Raji (cell line): ENCODE measurements around the gene BTBD16.

Experiments
- POLR2A ChIP-seq: IDR thresholded peaks from 2 replicates; pipeline ENCODE4 v1.6.1; 2011; ENCODE audit warnings: low read depth, low read length, control low read depth; ENCODE audit not compliant: insufficient read depth

BTBD16 gene

GRCh38 chr10:122344741-122345258, 73.7 kb downstream of the BTBD16 start:
- no peak for TF ChIP-seq POLR2A

DNA sequence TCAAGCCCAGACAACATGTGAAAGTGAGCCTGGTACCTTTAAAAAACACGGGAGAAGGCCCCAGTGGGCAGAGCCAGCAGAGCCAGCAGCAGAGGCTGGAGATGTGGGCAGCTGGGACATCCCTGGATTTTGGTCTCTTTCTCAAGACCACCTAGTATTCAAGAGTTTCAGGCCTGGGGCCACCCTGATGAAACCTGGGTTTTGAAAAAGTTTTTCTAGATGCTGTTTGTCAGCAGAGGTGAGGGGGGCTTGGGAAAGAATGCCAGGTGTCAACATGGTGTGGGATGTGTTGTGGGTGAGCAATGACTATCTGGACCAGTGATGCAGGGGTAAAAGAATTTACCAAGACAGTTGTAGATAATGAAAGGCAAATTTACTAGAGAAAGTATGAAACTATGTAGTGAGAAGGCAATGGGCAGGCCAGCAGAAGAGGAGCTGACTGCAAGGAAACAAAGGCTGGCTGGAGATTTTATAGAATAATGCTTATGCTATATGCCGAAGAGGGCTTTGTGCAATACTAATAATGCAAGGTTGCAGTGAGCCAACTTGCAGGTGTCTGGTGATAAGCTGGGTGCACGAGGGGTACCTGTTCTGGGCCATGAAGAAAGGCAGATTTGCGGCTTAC, 75.3 kb downstream of the BTBD16 start:
- no peak for TF ChIP-seq POLR2A

GRCh38 chr10:122347170-122347841, 76.2 kb downstream of the BTBD16 start:
- TF ChIP-seq POLR2A = no peak

GRCh38 chr10:122348512-122348911, 77.4 kb downstream of the BTBD16 start:
- TF ChIP-seq POLR2A = no peak

- TF ChIP-seq POLR2A = no peak
Measured at GRCh38 chr10:122348935-122349361, 77.9 kb downstream of the BTBD16 start.

GRCh38 chr10:122349758-122350369, 78.8 kb downstream of the BTBD16 start:
- TF ChIP-seq POLR2A = no peak

DNA sequence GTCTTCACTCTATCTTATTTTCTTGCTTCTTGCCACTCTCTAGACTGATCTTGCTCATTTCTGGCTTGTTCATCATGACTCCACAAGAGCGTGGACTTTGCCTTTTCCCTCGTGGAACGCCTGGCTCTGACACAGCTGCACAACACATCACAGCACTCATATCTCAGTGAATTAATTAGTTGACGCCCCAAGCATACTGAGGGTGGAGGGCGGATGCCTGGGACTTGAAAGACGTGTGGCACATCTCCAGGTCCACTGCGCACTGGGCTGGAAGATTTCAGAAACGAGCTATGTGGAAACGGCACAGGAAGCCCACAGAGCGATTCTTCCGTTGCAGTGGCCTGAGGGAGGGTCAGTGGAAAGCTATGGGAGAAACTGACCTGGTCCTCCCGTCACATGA, 79.8 kb downstream of the BTBD16 start:
- no peak for TF ChIP-seq POLR2A

DNA sequence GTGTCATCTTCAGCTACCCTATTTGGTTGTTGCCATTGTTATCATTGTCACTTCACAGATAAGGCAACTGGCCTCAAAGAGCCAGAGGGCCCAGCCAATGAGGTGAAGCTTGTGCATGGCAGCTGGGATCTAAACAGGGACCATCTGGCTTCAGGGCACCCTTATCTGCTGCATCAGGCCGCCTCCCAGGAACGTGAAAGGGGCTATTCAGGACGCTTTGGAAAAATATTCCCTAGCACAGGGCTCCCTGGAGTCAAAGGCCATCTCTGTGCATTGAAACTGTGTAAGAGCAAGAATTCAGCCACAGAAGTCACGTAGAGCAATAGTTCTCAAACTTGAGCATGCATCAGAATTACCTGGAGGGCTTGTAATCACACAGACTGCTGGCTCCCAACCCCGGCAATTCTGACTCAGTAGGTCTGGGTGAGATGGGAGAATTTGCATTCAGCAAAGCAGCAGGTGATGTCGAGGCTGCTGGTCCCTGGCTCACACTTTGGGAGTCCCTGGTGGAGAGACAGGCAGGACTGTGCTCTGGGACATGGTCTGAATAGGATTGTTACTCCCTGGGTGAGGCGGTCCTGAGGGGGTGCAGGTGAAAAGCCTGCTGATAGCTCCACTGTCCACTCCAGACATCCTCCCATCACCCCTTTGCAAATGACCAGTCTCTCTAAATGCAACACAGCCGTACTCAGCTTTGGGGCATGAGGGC, 81.9 kb downstream of the BTBD16 start:
- no peak for TF ChIP-seq POLR2A

DNA sequence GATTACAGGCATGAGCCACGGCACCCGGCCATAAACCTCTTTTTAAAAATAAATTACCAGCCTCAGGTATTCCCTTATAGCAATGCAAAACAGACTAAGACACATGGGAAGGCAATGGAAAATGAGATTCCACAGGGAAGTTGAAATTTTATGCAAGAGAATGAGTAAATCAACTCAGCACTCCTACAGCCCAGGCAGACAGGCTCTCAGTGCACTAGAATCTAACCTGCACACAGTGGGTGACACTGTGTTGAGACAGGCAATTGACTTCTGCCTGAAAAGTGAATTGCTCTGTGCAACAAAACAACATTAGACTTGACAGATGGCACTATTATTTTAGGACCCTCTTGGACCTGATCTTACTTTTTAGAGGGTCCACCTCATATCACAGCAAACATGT, 83.3 kb downstream of the BTBD16 start:
- no peak for TF ChIP-seq POLR2A

DNA sequence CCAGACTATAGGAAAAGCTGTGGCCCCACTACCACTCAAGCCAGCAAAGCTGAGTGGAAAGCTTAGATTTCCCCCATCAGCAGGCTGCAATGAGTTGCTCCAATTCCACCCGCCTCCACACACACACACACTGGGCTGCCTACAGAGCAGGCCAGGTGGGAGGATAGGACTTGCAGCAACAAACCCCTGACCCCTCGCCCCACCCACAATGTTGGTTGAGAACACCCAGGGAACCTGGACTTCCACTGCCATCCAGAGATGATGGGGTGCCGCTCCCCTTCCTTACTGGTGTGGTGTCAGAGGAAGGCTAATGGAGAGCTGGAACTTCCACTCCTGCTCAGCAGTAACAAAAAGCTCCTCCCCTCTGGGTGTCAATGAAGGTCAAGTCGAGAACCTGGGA, 86.6 kb downstream of the BTBD16 start:
- no peak for TF ChIP-seq POLR2A

GRCh38 chr10:122359621-122360020, 88.5 kb downstream of the BTBD16 start:
- no peak for TF ChIP-seq POLR2A

DNA sequence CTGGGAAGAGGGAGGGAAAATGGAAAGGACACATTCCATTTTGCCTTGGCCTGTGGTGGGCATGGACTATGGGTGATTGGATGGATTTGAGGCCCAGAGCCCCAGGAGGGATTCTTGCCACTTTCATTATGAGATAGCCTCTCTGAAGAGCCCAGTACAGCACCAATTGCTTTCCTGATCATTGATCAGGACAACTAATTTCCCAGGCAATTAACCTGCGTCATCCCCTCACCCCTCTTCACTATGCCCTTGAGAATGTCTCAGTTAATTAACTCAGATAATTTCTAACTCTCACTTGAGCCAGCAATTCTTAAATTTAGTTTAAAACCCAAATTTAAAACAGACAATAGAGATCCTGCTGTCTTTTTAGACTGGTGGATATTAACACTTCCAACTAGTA, 90.0 kb downstream of the BTBD16 start:
- no peak for TF ChIP-seq POLR2A

DNA sequence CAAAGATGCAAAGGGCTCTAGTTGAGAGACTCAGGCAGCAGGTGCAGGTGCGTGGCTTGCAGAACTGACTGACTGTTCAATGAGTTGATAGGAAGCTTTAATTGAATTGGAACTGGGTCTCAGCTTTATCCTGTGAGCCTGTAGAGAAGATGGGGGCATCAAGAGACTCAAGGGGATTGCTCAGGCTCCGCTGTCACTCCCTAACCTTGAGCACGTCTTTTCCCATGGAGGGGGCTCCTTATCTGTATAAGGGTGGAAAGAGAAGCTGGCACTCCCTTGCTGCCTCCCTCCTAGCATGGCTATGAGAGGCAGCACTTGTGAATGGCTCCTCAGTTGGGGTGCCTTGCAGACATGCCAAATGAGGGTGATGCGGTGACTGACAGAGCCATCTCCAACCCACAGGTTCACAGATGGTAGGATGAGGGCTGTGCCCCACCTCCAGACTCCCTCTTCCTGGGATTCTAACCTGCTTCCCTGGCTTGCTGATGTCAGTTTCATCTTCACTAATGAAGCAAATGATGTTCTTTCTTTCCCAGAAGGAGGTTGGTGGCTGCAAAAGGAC, 91.0 kb downstream of the BTBD16 start:
- TF ChIP-seq POLR2A = no peak

DNA sequence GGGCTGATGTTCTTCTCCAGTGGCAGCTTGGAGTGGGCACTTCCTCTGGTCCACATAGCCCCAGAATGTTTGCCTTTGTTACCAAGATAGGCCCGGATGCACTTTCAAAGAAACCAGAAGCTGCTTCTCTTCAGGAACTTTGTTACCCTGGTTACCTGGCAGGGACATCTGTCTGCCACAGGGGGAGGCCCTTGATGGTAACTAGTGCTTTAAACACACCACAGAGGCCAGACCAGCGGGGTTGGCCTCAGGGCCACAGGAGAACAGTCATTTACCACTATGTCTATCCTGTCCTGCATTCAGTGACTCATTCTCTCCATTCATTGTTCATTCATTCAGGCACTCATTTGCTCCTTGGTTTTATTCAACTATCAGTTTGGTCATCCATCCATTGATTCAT, 91.5 kb downstream of the BTBD16 start:
- TF ChIP-seq POLR2A = no peak

DNA sequence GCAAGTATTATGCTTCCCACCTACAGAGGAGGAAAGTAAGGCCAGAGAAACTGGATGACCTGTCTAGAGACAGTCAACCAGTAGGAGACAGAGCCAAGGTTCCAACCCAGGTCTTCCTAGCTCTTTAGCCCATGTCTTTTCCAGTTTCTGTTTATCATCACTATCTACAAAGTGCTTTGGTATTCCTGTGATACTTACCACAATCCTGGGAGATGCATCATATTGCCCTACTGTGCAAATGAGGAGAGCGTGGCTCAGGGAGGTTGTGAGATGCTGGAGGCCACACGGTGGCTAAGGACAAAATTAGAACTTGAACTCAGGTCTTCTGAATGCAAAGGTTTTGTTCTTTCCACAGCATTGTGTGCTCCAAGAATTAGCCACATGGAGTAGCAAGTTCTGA, 92.2 kb downstream of the BTBD16 start:
- no peak for TF ChIP-seq POLR2A

DNA sequence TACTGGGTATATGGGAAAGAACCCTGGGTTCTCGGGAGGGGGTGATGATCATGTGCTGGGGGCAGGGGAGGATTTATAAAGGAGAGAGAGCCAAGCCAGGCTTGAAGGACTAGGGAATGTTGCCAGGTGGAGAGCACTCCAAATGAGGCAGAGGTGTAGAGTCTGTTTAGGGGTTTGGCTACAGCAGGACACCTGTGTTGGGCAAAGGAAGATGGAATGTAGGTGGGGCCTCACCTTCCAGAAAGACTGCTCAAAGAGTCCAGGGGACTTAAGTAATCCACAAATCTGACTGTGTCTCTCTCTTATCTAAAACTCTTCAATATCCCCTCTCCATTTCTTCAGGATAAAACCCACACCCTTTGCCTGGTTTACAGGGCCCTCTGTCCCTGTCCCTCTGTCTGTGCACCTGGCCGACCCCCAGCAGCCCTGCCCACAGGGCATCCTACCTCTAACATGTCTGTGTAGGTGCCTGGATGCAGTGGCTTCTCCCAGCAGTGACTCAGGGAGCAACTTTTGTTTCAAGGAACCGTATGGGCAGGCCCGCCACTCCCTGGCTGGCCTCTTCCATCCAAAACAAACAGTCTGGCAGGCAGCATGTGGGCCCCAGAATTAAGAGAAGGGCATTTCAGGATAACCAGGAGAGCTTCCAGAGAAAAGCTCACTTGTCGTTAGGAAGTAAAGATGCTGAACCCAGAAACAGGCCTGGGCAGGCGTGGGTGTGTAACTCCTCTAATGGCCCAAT, 92.8 kb downstream of the BTBD16 start:
- no peak for TF ChIP-seq POLR2A
